HepG2 (cell line): Measurements from ENCODE around the gene MED4. TPM values are rescaled to one million over a fixed set of nuclear protein-coding genes. Genes with fewer than 3 reads are reported as not detected.

Source experiments
- BRCA1 ChIP-seq: sonication (generic); formaldehyde crosslinking; IDR thresholded peaks from 2 replicates; pipeline ENCODE4 v1.4.0; 2020; ENCODE audit warnings: missing genetic modification reagents
- HOXA7 ChIP-seq: sonication (generic); formaldehyde crosslinking; IDR thresholded peaks from 2 replicates; pipeline ENCODE4 v1.8.1; 2022; ENCODE audit warnings: mild to moderate bottlenecking, missing genetic modification reagents, moderate library complexity
- SMARCC2 ChIP-seq: fragments of 450-650 bp; IDR thresholded peaks from 2 replicates; pipeline ENCODE4 v1.6.1; 2017; ENCODE audit warnings: antibody characterized with exemption, mild to moderate bottlenecking
- TOE1 ChIP-seq: sonication (generic); formaldehyde crosslinking; IDR thresholded peaks from 2 replicates; pipeline ENCODE4 v1.4.0; 2020; ENCODE audit warnings: mild to moderate bottlenecking, missing genetic modification reagents
- XRCC5 ChIP-seq: fragments of 200-400 bp; formaldehyde crosslinking; optimal IDR thresholded peaks from 2 replicates; pipeline ENCODE3; 2017; ENCODE audit warnings: mild to moderate bottlenecking, low read length
- ZNF124 ChIP-seq: sonication (generic); formaldehyde crosslinking; IDR thresholded peaks from 2 replicates; pipeline ENCODE4 v1.4.0; 2020; ENCODE audit warnings: missing genetic modification reagents
- polyA plus RNA-seq, 8 experiments: library from polyadenylated mRNA; depleted of rRNA in 3 of 8; stranded (reverse) in 7 of 8; unstranded in 1 of 8; fragments of >200 nt; fragmentation: Illumina TruSeq in 4 of 8; extraction: Trizol in 4 of 8; gene quantifications; 2 replicates each; pipeline versions ENCODE4 v1.2.1 to v1.2.3, GENCODE V29; 2011 to 2016; ENCODE audit warnings: low read depth in 4 of 8, missing spikeins in 1 of 8, mixed read lengths in 1 of 8; ENCODE audit not compliant: insufficient read depth in 1 of 8
- total RNA-seq, 5 experiments: library from RNA; depleted of rRNA; stranded (reverse); fragments of >200 nt; fragmentation: Illumina TruSeq; extraction: Trizol; gene quantifications; 2 replicates each; pipeline ENCODE4 v1.2.3, GENCODE V29; 2016; ENCODE audit warnings: low read depth in 1 of 5
- TF ChIP-seq, protein P1 (sequence below): sonication (generic); formaldehyde crosslinking; IDR thresholded peaks from 2 replicates; pipeline ENCODE4 v1.8.1; 2023; ENCODE audit warnings: missing genetic modification reagents, inconsistent platforms, borderline replicate concordance
- TF ChIP-seq, protein P2 (sequence below): sonication (generic); formaldehyde crosslinking; IDR thresholded peaks from 2 replicates; pipeline ENCODE4 v1.4.0; 2020; ENCODE audit warnings: low read depth, mild to moderate bottlenecking, missing genetic modification reagents
- TF ChIP-seq, protein P3 (sequence below): sonication (generic); formaldehyde crosslinking; IDR thresholded peaks from 2 replicates; pipeline ENCODE4 v1.5.0; 2020; ENCODE audit warnings: missing genetic modification reagents

The MED4 gene
- total and polyA plus RNA-seq, 2 of the 13 experiments (the other 11 are each of a cell fraction or from before 2014, with no cell fraction given) = 49.4 to 57.8 TPM

DNA sequence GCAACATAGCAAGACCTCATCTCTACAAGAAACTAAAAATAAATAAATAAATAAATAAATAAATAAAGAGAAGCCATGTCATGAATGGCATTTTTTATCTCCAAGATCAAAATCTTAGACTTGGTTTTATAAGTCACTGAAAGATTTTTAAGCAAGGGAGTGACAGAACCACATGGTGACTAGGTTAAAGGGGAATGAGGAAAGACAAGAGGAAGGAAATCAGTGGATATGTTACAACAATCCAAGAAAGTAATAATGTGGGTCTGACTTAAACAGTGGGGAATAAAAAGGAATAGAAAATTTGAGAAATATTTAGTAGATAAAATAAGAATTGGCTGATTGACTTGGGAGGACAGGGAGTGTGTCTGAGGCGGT lies 18.8 kb upstream of the MED4 start (continued):
- TF ChIP-seq ZNF124 (CRISPR knock-in tag) = no peak
- TF ChIP-seq, protein P1, sequence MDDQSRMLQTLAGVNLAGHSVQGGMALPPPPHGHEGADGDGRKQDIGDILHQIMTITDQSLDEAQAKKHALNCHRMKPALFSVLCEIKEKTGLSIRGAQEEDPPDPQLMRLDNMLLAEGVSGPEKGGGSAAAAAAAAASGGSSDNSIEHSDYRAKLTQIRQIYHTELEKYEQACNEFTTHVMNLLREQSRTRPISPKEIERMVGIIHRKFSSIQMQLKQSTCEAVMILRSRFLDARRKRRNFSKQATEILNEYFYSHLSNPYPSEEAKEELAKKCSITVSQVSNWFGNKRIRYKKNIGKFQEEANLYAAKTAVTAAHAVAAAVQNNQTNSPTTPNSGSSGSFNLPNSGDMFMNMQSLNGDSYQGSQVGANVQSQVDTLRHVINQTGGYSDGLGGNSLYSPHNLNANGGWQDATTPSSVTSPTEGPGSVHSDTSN (CRISPR knock-in tag) = no peak
- TF ChIP-seq TOE1 (CRISPR knock-in tag) = no peak
- no peak for TF ChIP-seq XRCC5
- TF ChIP-seq HOXA7 = no peak
- TF ChIP-seq, protein P2, sequence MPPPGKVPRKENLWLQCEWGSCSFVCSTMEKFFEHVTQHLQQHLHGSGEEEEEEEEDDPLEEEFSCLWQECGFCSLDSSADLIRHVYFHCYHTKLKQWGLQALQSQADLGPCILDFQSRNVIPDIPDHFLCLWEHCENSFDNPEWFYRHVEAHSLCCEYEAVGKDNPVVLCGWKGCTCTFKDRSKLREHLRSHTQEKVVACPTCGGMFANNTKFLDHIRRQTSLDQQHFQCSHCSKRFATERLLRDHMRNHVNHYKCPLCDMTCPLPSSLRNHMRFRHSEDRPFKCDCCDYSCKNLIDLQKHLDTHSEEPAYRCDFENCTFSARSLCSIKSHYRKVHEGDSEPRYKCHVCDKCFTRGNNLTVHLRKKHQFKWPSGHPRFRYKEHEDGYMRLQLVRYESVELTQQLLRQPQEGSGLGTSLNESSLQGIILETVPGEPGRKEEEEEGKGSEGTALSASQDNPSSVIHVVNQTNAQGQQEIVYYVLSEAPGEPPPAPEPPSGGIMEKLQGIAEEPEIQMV (CRISPR knock-in tag) = no peak
- TF ChIP-seq SMARCC2 = no peak
- no peak for TF ChIP-seq BRCA1 (CRISPR knock-in tag)
- TF ChIP-seq, protein P3, sequence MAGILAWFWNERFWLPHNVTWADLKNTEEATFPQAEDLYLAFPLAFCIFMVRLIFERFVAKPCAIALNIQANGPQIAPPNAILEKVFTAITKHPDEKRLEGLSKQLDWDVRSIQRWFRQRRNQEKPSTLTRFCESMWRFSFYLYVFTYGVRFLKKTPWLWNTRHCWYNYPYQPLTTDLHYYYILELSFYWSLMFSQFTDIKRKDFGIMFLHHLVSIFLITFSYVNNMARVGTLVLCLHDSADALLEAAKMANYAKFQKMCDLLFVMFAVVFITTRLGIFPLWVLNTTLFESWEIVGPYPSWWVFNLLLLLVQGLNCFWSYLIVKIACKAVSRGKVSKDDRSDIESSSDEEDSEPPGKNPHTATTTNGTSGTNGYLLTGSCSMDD (CRISPR knock-in tag) = no peak
